GM23338 (cell line): Measurements from ENCODE around the gene TAS2R40. TPM values are rescaled to one million over a fixed set of nuclear protein-coding genes. Genes with fewer than 3 reads are reported as not detected.

Experiments used
- ATAC-seq: fragments of 200-7000 bp; cut with Tn5 transposase; 3 replicates; pipeline ENCODE4 v1.9.1; 2020
- DNase-seq: peaks from one replicate; pipeline ENCODE4 v3.0.0-alpha.2; 2015; ENCODE audit warnings: low spot score
- H2AFZ ChIP-seq: fragments of 200-600 bp; sonication (generic); 2 replicates; pipeline ENCODE4 v1.8.0; 2016; ENCODE audit warnings: antibody characterized with exemption, mild to moderate bottlenecking, moderate library complexity
- H3F3A ChIP-seq: fragments of 200-600 bp; sonication (generic); replicated peaks from 2 replicates; pipeline ENCODE4 v1.8.0; 2017; ENCODE audit warnings: antibody characterized with exemption, mixed run types, low read depth
- H3K27ac ChIP-seq: fragments of 200-600 bp; sonication (generic); 2 replicates; pipeline ENCODE4 v1.6.1; 2016; ENCODE audit warnings: low read depth
- H3K27me3 ChIP-seq: fragments of 200-600 bp; sonication (generic); 2 replicates; pipeline ENCODE4 v1.8.0; 2016; ENCODE audit warnings: mild to moderate bottlenecking, mixed run types, moderate library complexity; ENCODE audit not compliant: insufficient read depth
- H3K36me3 ChIP-seq: fragments of 200-600 bp; sonication (generic); 2 replicates; pipeline ENCODE4 v1.8.0; 2016; ENCODE audit warnings: mild to moderate bottlenecking; ENCODE audit not compliant: insufficient read depth
- H3K4me1 ChIP-seq: fragments of 200-600 bp; sonication (generic); 2 replicates; pipeline ENCODE4 v1.8.0; 2016; ENCODE audit warnings: mild to moderate bottlenecking, moderate library complexity; ENCODE audit not compliant: insufficient read depth
- H3K4me2 ChIP-seq: fragments of 200-600 bp; sonication (generic); 2 replicates; pipeline ENCODE4 v1.7.1; 2017; ENCODE audit warnings: mixed run types
- H3K4me3 ChIP-seq: fragments of 200-600 bp; sonication (generic); 2 replicates; pipeline ENCODE4 v1.6.1; 2016; ENCODE audit warnings: mixed run types
- H3K79me2 ChIP-seq: fragments of 200-600 bp; sonication (generic); replicated peaks from 2 replicates; pipeline ENCODE4 v1.8.0; 2017; ENCODE audit warnings: mild to moderate bottlenecking; ENCODE audit not compliant: insufficient read depth
- H3K9me2 ChIP-seq: fragments of 200-600 bp; sonication (generic); 2 replicates; pipeline ENCODE4 v1.8.0; 2017; ENCODE audit not compliant: insufficient read depth
- H4K20me1 ChIP-seq: fragments of 200-600 bp; sonication (generic); replicated peaks from 2 replicates; pipeline ENCODE4 v1.8.0; 2017; ENCODE audit warnings: mild to moderate bottlenecking; ENCODE audit not compliant: insufficient read depth
- H3K27ac Mint-ChIP-seq: 2 replicates; pipeline ENCODE4 v1.8.0; 2020; ENCODE audit warnings: inconsistent platforms, mild to moderate bottlenecking, moderate library complexity, mixed read lengths
- H3K27me3 Mint-ChIP-seq: 3 replicates; pipeline ENCODE4 v1.8.0; 2022; ENCODE audit warnings: low read depth, mild to moderate bottlenecking, moderate library complexity, mixed read lengths, inconsistent platforms; ENCODE audit not compliant: insufficient read depth, poor library complexity
- H3K36me3 Mint-ChIP-seq: 3 replicates; pipeline ENCODE4 v1.8.0; 2021; ENCODE audit warnings: low read depth, mild to moderate bottlenecking, inconsistent platforms, moderate library complexity, mixed read lengths
- H3K4me1 Mint-ChIP-seq: 3 replicates; pipeline ENCODE4 v1.8.0; 2020; ENCODE audit warnings: mild to moderate bottlenecking, inconsistent platforms, mixed read lengths
- H3K4me3 Mint-ChIP-seq: 3 replicates; pipeline ENCODE4 v1.8.0; 2021; ENCODE audit warnings: moderate library complexity, mild to moderate bottlenecking, inconsistent platforms, mixed read lengths
- H3K9me3 Mint-ChIP-seq: 3 replicates; pipeline ENCODE4 v1.8.0; 2020; ENCODE audit warnings: moderate library complexity, mild to moderate bottlenecking, inconsistent platforms, mixed read lengths
- CREB1 ChIP-seq: fragments of 250-450 bp; sonication (Bioruptor Pico); IDR thresholded peaks from 2 replicates; pipeline ENCODE4 v1.5.0; 2020; ENCODE audit warnings: low read depth, mild to moderate bottlenecking, moderate library complexity
- CTCF ChIP-seq, 2 experiments: fragments of 200-600 bp in 1 of 2; sonication (generic) in 1 of 2; conservative IDR thresholded peaks; 2 replicates each; pipeline versions ENCODE4 v1.5.1 to v1.6.1; 2016 to 2017; ENCODE audit warnings: antibody characterized with exemption in 2 of 2, low read depth in 2 of 2, mild to moderate bottlenecking in 2 of 2, moderate library complexity in 1 of 2
- ETS1 ChIP-seq: IDR thresholded peaks from 2 replicates; pipeline ENCODE4 v1.6.1; 2016; ENCODE audit warnings: antibody characterized with exemption
- EZH2 ChIP-seq: fragments of 200-600 bp; sonication (generic); IDR thresholded peaks from one replicate; pipeline ENCODE4 v1.8.0; 2017; ENCODE audit warnings: antibody characterized with exemption, mild to moderate bottlenecking, low read depth; ENCODE audit not compliant: unreplicated experiment
- EZH2phosphoT487 ChIP-seq: fragments of 200-600 bp; sonication (generic); IDR thresholded peaks from one replicate; pipeline ENCODE4 v1.8.1; 2018; ENCODE audit warnings: antibody characterized with exemption; ENCODE audit not compliant: unreplicated experiment
- JUNB ChIP-seq: IDR thresholded peaks from one replicate; pipeline ENCODE4 v1.6.1; 2016; ENCODE audit warnings: antibody characterized with exemption; ENCODE audit not compliant: unreplicated experiment
- NANOG ChIP-seq: IDR thresholded peaks from 2 replicates; pipeline ENCODE4 v1.6.1; 2016; ENCODE audit warnings: antibody characterized with exemption, borderline replicate concordance
- REST ChIP-seq: IDR thresholded peaks from one replicate; pipeline ENCODE4 v1.6.1; 2018; ENCODE audit warnings: antibody characterized with exemption; ENCODE audit not compliant: unreplicated experiment
- STAT1 ChIP-seq: IDR thresholded peaks from one replicate; pipeline ENCODE4 v1.6.1; 2016; ENCODE audit warnings: antibody characterized with exemption; ENCODE audit not compliant: unreplicated experiment
- ZNF114 ChIP-seq: fragments of 250-450 bp; sonication (Bioruptor Pico); IDR thresholded peaks from 2 replicates; pipeline ENCODE4 v1.5.0; 2020; ENCODE audit warnings: mild to moderate bottlenecking, moderate library complexity
- ZNF331 ChIP-seq: fragments of 250-450 bp; sonication (Bioruptor Pico); IDR thresholded peaks from 2 replicates; pipeline ENCODE4 v1.5.0; 2020; ENCODE audit warnings: low read depth, mild to moderate bottlenecking, moderate library complexity
- polyA plus RNA-seq: library from polyadenylated mRNA; unstranded; fragments of >200 nt; fragmentation: Nextera tagmentation; extraction: Ambion mirVana; gene quantifications from 2 replicates; pipeline ENCODE4 v1.2.1, GENCODE V29; 2016
- total RNA-seq: library from RNA; depleted of rRNA; stranded (reverse); fragments of >200 nt; shearing (Covaris generic); gene quantifications from 2 replicates; pipeline ENCODE4 v1.2.3, GENCODE V29; 2014

TAS2R40 gene
- total and polyA plus RNA-seq, 2 experiments from 2014 or later = not detected

- TF ChIP-seq JUNB (no peak), REST (no peak), CTCF (conservative IDR thresholded peaks at IDR 0.05; ENCODE audit: low read depth in 2 of 2) (no peak)
Observed at GRCh38 chr7:143188994-143189393, 32.8 kb upstream of the TAS2R40 start (continued).

GRCh38 chr7:143193880-143194279, 28.0 kb upstream of the TAS2R40 start:
- H3K27me3 ChIP-seq = no peaks in the 10 kb centered on the region
- H3K9me3 Mint-ChIP-seq = no peaks in the 10 kb centered on the region
- ATAC-seq = no peak

GRCh38 chr7:143199040-143199439, 22.8 kb upstream of the TAS2R40 start:
- Mint-ChIP-seq H3K9me3 (no peaks in the 10 kb centered on the region; the same call in 2 of the 3 replicates), H3K27me3 (no peaks in the 10 kb centered on the region), H3K4me1 (0 out of 3 replicates have a peak, but pooled peaks cover 2% of the 10 kb centered on the region), H3K4me3 (no peak overlapping the region), H3K27ac (no peak overlapping the region), H3K36me3 (no peaks in the 10 kb centered on the region)
- DNase-seq = no peak
- no peaks in the 10 kb centered on the region for H3K4me1 ChIP-seq
- H3F3A ChIP-seq = no peaks in the 10 kb centered on the region
- H4K20me1 ChIP-seq = no peaks in the 10 kb centered on the region
- no peak for ATAC-seq
- no peaks in the 10 kb centered on the region for H3K36me3 ChIP-seq
- no peak overlapping the region for H2AFZ ChIP-seq
- H3K27me3 ChIP-seq = no peaks in the 10 kb centered on the region
- no peaks in the 10 kb centered on the region for H3K9me2 ChIP-seq
- H3K27ac ChIP-seq = no peak overlapping the region
- no peak overlapping the region for H3K4me3 ChIP-seq
- no peaks in the 10 kb centered on the region for H3K79me2 ChIP-seq
- no peak overlapping the region for H3K4me2 ChIP-seq
- TF ChIP-seq CREB1 (CRISPR knock-in tag) = no peak
- no peak for TF ChIP-seq STAT1
- no peak for TF ChIP-seq ZNF331 (CRISPR knock-in tag)
- TF ChIP-seq EZH2 = no peak
- no peak for TF ChIP-seq REST
- no peak for TF ChIP-seq CTCF (conservative IDR thresholded peaks at IDR 0.05; ENCODE audit: low read depth in 2 of 2)
- TF ChIP-seq ZNF114 (CRISPR knock-in tag) = no peak
- no peak for TF ChIP-seq JUNB
- TF ChIP-seq ETS1 = no peak

More at GRCh38 chr7:143193880-143194279, 28.0 kb upstream of the TAS2R40 start:
- no peak for TF ChIP-seq EZH2phosphoT487
- no peak for TF ChIP-seq STAT1
- no peak for TF ChIP-seq ZNF114 (CRISPR knock-in tag)
- no peak for TF ChIP-seq NANOG
- Histone ChIP-seq H2AFZ (no peak overlapping the region), H3K27ac (no peak overlapping the region), H3K4me3 (no peak overlapping the region), H3K4me1 (0 out of 2 replicates have a peak, but pooled peaks cover 6% of the 10 kb centered on the region), H3K9me2 (no peaks in the 10 kb centered on the region), H4K20me1 (no peaks in the 10 kb centered on the region), H3K36me3 (no peaks in the 10 kb centered on the region), H3K79me2 (no peaks in the 10 kb centered on the region), H3F3A (no peaks in the 10 kb centered on the region), H3K4me2 (no peak overlapping the region)
- Mint-ChIP-seq H3K36me3 (no peaks in the 10 kb centered on the region), H3K27me3 (no peaks in the 10 kb centered on the region), H3K4me1 (no peaks in the 10 kb centered on the region), H3K27ac (no peak overlapping the region), H3K4me3 (no peak overlapping the region)
- DNase-seq = no peak
